ENCODE data around the gene DLD. TPM values are rescaled to one million over a fixed set of nuclear protein-coding genes. Genes with fewer than 3 reads are reported as not detected.
"Not testable (repeated sequence)": the region's sequence is repeated elsewhere in the genome, so short reads cannot be mapped to it uniquely, and the experiment has no call there.

DLD gene
- total RNA-seq, 2 experiments from 2014 or later, result 56.3 to 56.9 TPM

- no peak overlapping the region for H3K27ac Mint-ChIP-seq
- ATAC-seq (ENCODE audit: low read depth), result no peak
- H3K4me3 Mint-ChIP-seq, result no peak overlapping the region
- POLR2A ChIA-PET, result no interaction called here
- H3K4me1 Mint-ChIP-seq, result no peaks in the 10 kb centered on the region
- H3K27me3 Mint-ChIP-seq, result peaks cover 5% of the 10 kb centered on the region
- H3K36me3 Mint-ChIP-seq, result no peaks in the 10 kb centered on the region
- DNase-seq, result no peak
- H3K9me3 Mint-ChIP-seq, result no peaks in the 10 kb centered on the region
These were observed 57.9 kb downstream of the DLD start for GRCh38 chr7:107948645-107949442.

- POLR2A ChIA-PET, result no interaction called here
- no peaks in the 10 kb centered on the region for H3K9me3 Mint-ChIP-seq
- H3K4me3 Mint-ChIP-seq, result no peak overlapping the region
- ATAC-seq (ENCODE audit: low read depth) (no peak), DNase-seq (no peak)
- peaks cover 5% of the 10 kb centered on the region for H3K27me3 Mint-ChIP-seq
- no peaks in the 10 kb centered on the region for H3K36me3 Mint-ChIP-seq
- H3K27ac Mint-ChIP-seq, result no peak overlapping the region
- H3K4me1 Mint-ChIP-seq, result no peaks in the 10 kb centered on the region
These were observed 58.5 kb downstream of the DLD start for GRCh38 chr7:107949443-107949935.

GRCh38 chr7:107951172-107951787, 60.3 kb downstream of the DLD start:
- Mint-ChIP-seq H3K4me3 (no peak overlapping the region), H3K9me3 (no peaks in the 10 kb centered on the region), H3K4me1 (no peaks in the 10 kb centered on the region), H3K36me3 (no peaks in the 10 kb centered on the region), H3K27me3 (peaks cover 6% of the 10 kb centered on the region), H3K27ac (no peak overlapping the region)
- POLR2A ChIA-PET, result no interaction called here
- no peak for ATAC-seq (ENCODE audit: low read depth)
- no peak for DNase-seq

- H3K4me1 Mint-ChIP-seq, result no peaks in the 10 kb centered on the region
- no peak for ATAC-seq (ENCODE audit: low read depth)
- no peak for DNase-seq
- POLR2A ChIA-PET, result no interaction called here
- H3K36me3 Mint-ChIP-seq, result no peaks in the 10 kb centered on the region
- no peak overlapping the region for H3K4me3 Mint-ChIP-seq
- H3K27me3 Mint-ChIP-seq, result peaks cover 8% of the 10 kb centered on the region
- no peak overlapping the region for H3K27ac Mint-ChIP-seq
- no peaks in the 10 kb centered on the region for H3K9me3 Mint-ChIP-seq
These were observed 60.9 kb downstream of the DLD start for GRCh38 chr7:107951896-107952295.

- DNase-seq, result no peak
- POLR2A ChIA-PET, result no interaction called here
- Mint-ChIP-seq H3K27ac (no peak overlapping the region), H3K27me3 (peaks cover 13% of the 10 kb centered on the region), H3K4me3 (no peak overlapping the region), H3K36me3 (no peaks in the 10 kb centered on the region), H3K9me3 (no peaks in the 10 kb centered on the region), H3K4me1 (no peaks in the 10 kb centered on the region)
- ATAC-seq (ENCODE audit: low read depth), result no peak
These were observed 62.4 kb downstream of the DLD start for GRCh38 chr7:107953265-107953923.

- POLR2A ChIA-PET, result no interaction called here
- Mint-ChIP-seq H3K27ac (no peak overlapping the region), H3K27me3 (peaks cover 13% of the 10 kb centered on the region), H3K9me3 (no peaks in the 10 kb centered on the region), H3K36me3 (no peaks in the 10 kb centered on the region), H3K4me3 (no peak overlapping the region), H3K4me1 (no peaks in the 10 kb centered on the region)
- ATAC-seq (ENCODE audit: low read depth) (no peak), DNase-seq (no peak)
These were observed 62.9 kb downstream of the DLD start for GRCh38 chr7:107953924-107954303.

GRCh38 chr7:107955394-107955793, 64.4 kb downstream of the DLD start:
- Mint-ChIP-seq H3K27ac (no peak overlapping the region), H3K9me3 (no peaks in the 10 kb centered on the region), H3K36me3 (no peaks in the 10 kb centered on the region), H3K4me3 (no peak overlapping the region), H3K27me3 (peaks cover 12% of the 10 kb centered on the region), H3K4me1 (no peaks in the 10 kb centered on the region)
- POLR2A ChIA-PET, result no interaction called here
- ATAC-seq (ENCODE audit: low read depth), result no peak
- DNase-seq, result no peak

- H3K27ac Mint-ChIP-seq; DNase-seq; H3K4me3 Mint-ChIP-seq; ATAC-seq (ENCODE audit: low read depth); H3K36me3 Mint-ChIP-seq; H3K4me1 Mint-ChIP-seq; H3K9me3 Mint-ChIP-seq: not testable (repeated sequence)
- peaks cover 10% of the 10 kb centered on the region for H3K27me3 Mint-ChIP-seq
- POLR2A ChIA-PET, result interaction anchor here (0.6 kb wide), 1 partner anchor 9 kb away, joined by 4 read pairs; no protein-coding TSS in a partner anchor
These were observed 66.0 kb downstream of the DLD start for GRCh38 chr7:107956950-107957349.

- no peak overlapping the region for H3K27ac Mint-ChIP-seq
- no peak for DNase-seq
- no peaks in the 10 kb centered on the region for H3K9me3 Mint-ChIP-seq
- ATAC-seq (ENCODE audit: low read depth), result no peak
- peaks cover 10% of the 10 kb centered on the region for H3K27me3 Mint-ChIP-seq
- H3K36me3 Mint-ChIP-seq, result no peaks in the 10 kb centered on the region
- POLR2A ChIA-PET, result interaction anchor here (0.6 kb wide), 1 partner anchor 9 kb away, joined by 4 read pairs; no protein-coding TSS in a partner anchor
- H3K4me1 Mint-ChIP-seq, result no peaks in the 10 kb centered on the region
- no peak overlapping the region for H3K4me3 Mint-ChIP-seq
These were observed 66.5 kb downstream of the DLD start for GRCh38 chr7:107957436-107957835.

- POLR2A ChIA-PET, result no interaction called here
- DNase-seq, result no peak
- Mint-ChIP-seq H3K36me3 (no peaks in the 10 kb centered on the region), H3K4me3 (no peak overlapping the region), H3K27ac (no peak overlapping the region), H3K4me1 (no peaks in the 10 kb centered on the region), H3K27me3 (peaks cover 10% of the 10 kb centered on the region), H3K9me3 (no peaks in the 10 kb centered on the region)
- no peak for ATAC-seq (ENCODE audit: low read depth)
These were observed 68.0 kb downstream of the DLD start for GRCh38 chr7:107958764-107959526.

- ATAC-seq (ENCODE audit: low read depth) (no peak), DNase-seq (no peak)
- H3K27me3 Mint-ChIP-seq, result peaks cover 10% of the 10 kb centered on the region
- no peaks in the 10 kb centered on the region for H3K36me3 Mint-ChIP-seq
- H3K27ac Mint-ChIP-seq, result no peak overlapping the region
- H3K9me3 Mint-ChIP-seq, result no peaks in the 10 kb centered on the region
- H3K4me1 Mint-ChIP-seq, result no peaks in the 10 kb centered on the region
- no peak overlapping the region for H3K4me3 Mint-ChIP-seq
- POLR2A ChIA-PET, result no interaction called here
These were observed 68.5 kb downstream of the DLD start for GRCh38 chr7:107959527-107959898.

- POLR2A ChIA-PET, result no interaction called here
- H3K36me3 Mint-ChIP-seq, result no peaks in the 10 kb centered on the region
- no peak overlapping the region for H3K4me3 Mint-ChIP-seq
- peaks cover 10% of the 10 kb centered on the region for H3K27me3 Mint-ChIP-seq
- no peaks in the 10 kb centered on the region for H3K9me3 Mint-ChIP-seq
- H3K4me1 Mint-ChIP-seq, result no peaks in the 10 kb centered on the region
- H3K27ac Mint-ChIP-seq, result no peak overlapping the region
- no peak for DNase-seq
- no peak for ATAC-seq (ENCODE audit: low read depth)
These were observed 69.3 kb downstream of the DLD start for GRCh38 chr7:107960272-107960671.

GRCh38 chr7:107961405-107961804, 70.4 kb downstream of the DLD start:
- DNase-seq, result no peak
- POLR2A ChIA-PET, result no interaction called here
- Mint-ChIP-seq H3K4me1 (no peaks in the 10 kb centered on the region), H3K4me3 (no peak overlapping the region), H3K36me3 (no peaks in the 10 kb centered on the region), H3K27ac (no peak overlapping the region), H3K27me3 (peaks cover 8% of the 10 kb centered on the region), H3K9me3 (no peaks in the 10 kb centered on the region)
- ATAC-seq (ENCODE audit: low read depth), result no peak
